T-helper 1 cell treated with Interleukin-12 subunit alpha and Interleukin-12 subunit beta and Interleukin-4 antibody, amounts not matched to agents 30 μg/mL and 1 μg/mL, for 36 hours (primary cell): ENCODE data around the gene GPR89B.
"Not testable (repeated sequence)": the region's sequence is repeated elsewhere in the genome, so short reads cannot be mapped to it uniquely, and the experiment has no call there.

ENCODE experiments used
- H3K27ac Mint-ChIP-seq: one replicate; pipeline ENCODE4 v1.8.0; 2021; ENCODE audit warnings: mild to moderate bottlenecking, mixed read lengths
- H3K27me3 Mint-ChIP-seq: one replicate; pipeline ENCODE4 v1.8.0; 2021; ENCODE audit warnings: low read depth, mixed read lengths
- H3K36me3 Mint-ChIP-seq: one replicate; pipeline ENCODE4 v1.8.0; 2021; ENCODE audit warnings: low read depth, mixed read lengths
- H3K4me1 Mint-ChIP-seq: one replicate; pipeline ENCODE4 v1.8.0; 2021; ENCODE audit warnings: low read depth, mixed read lengths
- H3K4me3 Mint-ChIP-seq: one replicate; pipeline ENCODE4 v1.8.0; 2021; ENCODE audit warnings: mild to moderate bottlenecking, moderate library complexity, mixed read lengths
- H3K9me3 Mint-ChIP-seq: one replicate; pipeline ENCODE4 v1.8.0; 2021; ENCODE audit warnings: mixed read lengths

Gene GPR89B

GRCh38 chr1:148037850-148038461 is 109.7 kb downstream of the GPR89B start:
- not testable (repeated sequence) for H3K9me3 Mint-ChIP-seq, H3K4me1 Mint-ChIP-seq, H3K27me3 Mint-ChIP-seq, H3K36me3 Mint-ChIP-seq
- Mint-ChIP-seq H3K27ac (peak overlapping the region; percentile 94), H3K4me3 (peak overlapping the region; percentile 78)

GRCh38 chr1:148038462-148039333 is 110.5 kb downstream of the GPR89B start:
- H3K36me3 Mint-ChIP-seq, H3K4me1 Mint-ChIP-seq, H3K9me3 Mint-ChIP-seq, H3K27me3 Mint-ChIP-seq: not testable (repeated sequence)
- peak overlapping the region; percentile 94 for H3K27ac Mint-ChIP-seq
- H3K4me3 Mint-ChIP-seq, result peak overlapping the region; percentile 78
